Fibroblast of lung (primary cell): ENCODE results near the gene ETV6.

Experiments
- CTCF ChIP-seq, 2 donors: IDR thresholded peaks in 1 of 2; conservative IDR thresholded peaks in 1 of 2; 1 replicate in 1 of 2; 2 replicates in 1 of 2; pipeline ENCODE4 v1.5.1; 2011 to 2012; ENCODE audit warnings: low read length in 2 of 2, control low read depth in 1 of 2, inconsistent platforms in 1 of 2, low read depth in 1 of 2, mild to moderate bottlenecking in 1 of 2
- EZH2 ChIP-seq: IDR thresholded peaks from 2 replicates; pipeline ENCODE4 v1.5.1; 2012; ENCODE audit warnings: low read length, control low read depth, mild to moderate bottlenecking; ENCODE audit errors: missing control alignments

- TF ChIP-seq CTCF (conservative IDR thresholded peaks at IDR 0.05 in 1 of 2, IDR thresholded peaks at IDR 0.05 in 1 of 2; ENCODE audit: low read depth in 1 of 2, low read length in 2 of 2): no peak
- TF ChIP-seq EZH2: no peak
Measured at GRCh38 chr12:11651381-11651780, 1.9 kb downstream of the ETV6 start.
